ENCODE results near the gene ARHGEF3.

ARHGEF3 gene

DNA sequence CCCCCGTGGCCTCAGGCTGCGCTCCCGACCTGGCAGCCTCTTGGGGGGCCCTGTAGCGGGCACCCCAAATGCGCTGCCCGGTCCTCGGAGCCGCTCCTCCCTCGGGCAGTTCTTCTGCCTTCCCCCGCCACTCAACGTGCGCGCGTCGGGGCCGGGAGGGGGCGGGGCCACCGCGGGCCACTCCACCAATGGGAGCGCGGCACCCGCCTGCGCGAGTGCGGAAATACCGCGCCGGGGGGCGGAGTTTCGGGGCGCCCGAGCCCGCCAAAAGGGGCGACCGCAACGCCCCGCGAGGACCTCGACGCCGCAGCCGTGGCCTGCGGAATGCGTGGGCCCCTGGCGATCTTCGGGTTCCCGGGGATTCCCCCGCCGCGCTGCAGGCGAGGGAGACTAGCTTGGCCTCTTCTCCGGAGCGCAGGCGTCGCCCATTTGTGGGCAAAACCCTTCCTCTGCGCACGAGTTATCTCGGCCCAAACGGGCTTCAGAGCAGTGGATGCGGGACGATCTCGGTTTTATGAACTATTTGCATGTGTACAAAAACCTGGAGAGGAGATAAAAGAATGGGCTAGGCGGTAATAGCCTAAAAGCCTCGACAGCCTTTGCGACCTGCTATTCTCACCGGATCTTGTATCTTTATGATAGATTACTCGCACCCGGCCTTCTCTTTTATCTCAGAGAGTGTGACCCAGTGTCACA lies 118.5 kb downstream of the ARHGEF3 start, which contains the start of gene TASOR:
Gene TASOR, minus strand, starts transcription at position 144 of the 696 bp plus-strand sequence. CDS start 259 bp downstream, outside the sequence.
- peak; percentile 65 to 68 for DNase-seq (ENCODE audit: low read depth in 2 of 2)

DNA sequence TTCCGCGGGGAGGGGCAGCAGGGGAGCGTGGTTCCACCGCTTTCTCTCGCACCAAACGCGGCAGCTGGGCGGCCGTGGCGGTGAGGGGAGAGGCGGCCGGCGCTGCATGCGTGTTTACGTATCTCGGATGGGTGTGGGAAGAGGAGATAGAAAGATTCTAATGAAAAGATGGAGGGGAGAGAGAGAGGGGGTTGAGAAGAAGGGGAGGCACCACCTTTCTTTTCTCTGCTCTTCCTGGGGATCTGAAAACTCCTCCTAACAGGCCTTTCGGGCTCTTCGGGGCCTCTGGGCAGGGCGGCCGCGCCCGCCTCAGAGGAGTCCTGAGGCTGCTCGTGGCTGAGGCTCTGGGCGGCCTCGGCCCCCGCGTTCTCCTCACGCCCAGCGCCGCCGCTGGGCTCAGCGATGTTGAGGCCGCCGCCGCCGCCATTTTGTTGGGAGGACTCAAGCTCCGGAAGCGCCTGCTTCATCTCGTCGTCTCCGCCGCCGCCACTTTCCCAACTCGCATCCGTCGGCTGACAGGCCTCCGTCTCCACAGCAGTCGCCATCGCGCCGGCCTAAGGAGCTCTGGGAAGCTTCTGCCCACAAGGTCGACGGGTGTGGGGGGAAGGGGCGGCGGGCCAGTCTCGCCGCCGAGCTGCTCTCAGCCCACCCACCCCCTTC lies 119.2 kb downstream of the ARHGEF3 start:
- DNase-seq (ENCODE audit: low read depth in 2 of 2): peak; percentile 54 to 57

DNA sequence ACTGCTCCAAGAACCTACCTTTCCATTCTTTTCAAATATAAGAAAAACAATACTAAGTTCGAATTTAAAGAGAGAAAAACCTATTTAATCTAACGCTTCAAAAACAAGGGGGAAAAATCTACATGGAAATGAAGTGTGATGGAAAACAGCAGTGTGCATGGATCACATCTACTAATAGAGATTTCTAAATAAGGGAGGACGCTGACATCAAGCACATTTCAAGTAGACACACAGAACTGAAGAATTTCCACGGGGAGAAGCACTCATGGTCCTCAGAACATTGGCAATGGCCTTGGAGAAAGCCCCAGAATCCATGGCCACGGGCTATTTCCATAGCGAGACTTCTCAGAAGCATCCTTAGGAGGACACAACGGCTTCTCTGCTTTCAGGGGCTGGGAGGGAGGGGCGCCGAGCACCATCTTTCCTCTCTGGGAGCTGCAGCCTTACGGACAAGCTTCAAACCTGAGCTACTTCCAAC lies 119.7 kb downstream of the ARHGEF3 start:
- DNase-seq (ENCODE audit: low read depth in 2 of 2): no peak

DNA sequence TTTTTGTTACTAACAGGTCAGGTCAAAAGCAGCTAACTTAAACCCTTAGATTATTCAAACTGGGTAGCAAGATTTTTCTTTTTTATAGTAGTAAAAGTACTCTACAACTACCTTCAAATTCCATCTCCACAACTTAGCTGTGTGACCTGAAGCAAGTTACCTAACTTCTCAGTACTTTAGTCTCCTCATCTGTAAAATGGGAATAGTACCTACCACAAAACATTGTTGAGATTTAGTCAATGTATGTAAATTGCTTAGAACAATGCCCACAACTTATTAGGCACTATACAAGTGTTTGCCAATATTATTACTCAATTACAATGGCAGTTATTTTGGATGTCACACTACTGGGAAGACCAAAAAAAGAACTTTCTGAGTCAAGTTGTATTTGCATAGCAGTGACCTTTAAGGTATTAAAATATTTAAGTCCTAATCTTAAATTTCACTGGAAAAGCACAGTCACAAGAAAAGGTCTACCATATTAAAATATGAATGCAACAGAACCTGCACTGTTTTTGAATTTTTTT lies 121.6 kb downstream of the ARHGEF3 start:
- DNase-seq (ENCODE audit: low read depth in 2 of 2): no peak
